ENCODE data around the gene TAF1B.

The TAF1B gene

DNA sequence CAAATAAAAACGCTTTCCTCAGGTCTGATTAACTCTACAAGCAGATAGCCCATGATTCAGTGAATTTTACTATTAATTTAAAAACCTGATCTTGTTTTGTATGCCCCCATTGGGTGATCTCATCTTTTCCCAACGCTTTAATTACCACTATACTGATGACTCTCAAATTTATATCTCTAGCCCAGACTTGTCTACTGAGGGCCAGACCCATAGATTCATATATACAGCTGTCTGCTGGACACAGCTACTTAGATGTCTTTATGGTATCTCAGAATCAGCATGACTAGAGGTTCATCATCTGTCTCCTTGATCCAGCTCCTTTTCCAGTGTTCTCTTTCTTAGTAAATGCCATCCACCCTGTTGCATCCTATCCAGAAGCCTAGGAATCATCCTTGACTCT is 33.8 kb downstream of the TAF1B start:
- TF ChIP-seq, protein P1, sequence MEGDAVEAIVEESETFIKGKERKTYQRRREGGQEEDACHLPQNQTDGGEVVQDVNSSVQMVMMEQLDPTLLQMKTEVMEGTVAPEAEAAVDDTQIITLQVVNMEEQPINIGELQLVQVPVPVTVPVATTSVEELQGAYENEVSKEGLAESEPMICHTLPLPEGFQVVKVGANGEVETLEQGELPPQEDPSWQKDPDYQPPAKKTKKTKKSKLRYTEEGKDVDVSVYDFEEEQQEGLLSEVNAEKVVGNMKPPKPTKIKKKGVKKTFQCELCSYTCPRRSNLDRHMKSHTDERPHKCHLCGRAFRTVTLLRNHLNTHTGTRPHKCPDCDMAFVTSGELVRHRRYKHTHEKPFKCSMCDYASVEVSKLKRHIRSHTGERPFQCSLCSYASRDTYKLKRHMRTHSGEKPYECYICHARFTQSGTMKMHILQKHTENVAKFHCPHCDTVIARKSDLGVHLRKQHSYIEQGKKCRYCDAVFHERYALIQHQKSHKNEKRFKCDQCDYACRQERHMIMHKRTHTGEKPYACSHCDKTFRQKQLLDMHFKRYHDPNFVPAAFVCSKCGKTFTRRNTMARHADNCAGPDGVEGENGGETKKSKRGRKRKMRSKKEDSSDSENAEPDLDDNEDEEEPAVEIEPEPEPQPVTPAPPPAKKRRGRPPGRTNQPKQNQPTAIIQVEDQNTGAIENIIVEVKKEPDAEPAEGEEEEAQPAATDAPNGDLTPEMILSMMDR (IDR thresholded peaks at IDR 0.05; ENCODE audit: low read depth, low read length), result no peak
- no peak overlapping the region for H3K4me3 ChIP-seq (ENCODE audit: low read depth, low read length)

DNA sequence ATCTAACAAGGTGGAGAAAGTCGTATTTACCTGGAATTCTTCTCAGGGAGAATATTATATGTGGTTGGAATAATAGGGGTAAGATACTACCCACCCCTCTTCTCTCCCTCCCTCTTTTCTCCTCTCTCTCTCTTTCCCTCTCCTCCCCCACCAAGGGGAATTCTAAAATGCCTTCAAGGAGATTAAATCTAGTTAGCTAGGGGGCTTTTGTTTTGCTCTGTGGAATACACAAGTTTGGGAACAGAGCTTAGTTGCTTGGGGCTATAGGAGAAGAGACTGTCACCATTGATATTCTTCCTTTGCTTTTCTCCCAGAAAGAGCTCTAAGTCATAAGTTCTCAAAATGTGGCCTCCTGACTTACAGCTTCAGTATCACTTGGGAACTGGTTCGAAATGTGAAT is 34.5 kb downstream of the TAF1B start:
- TF ChIP-seq, protein P1 (IDR thresholded peaks at IDR 0.05; ENCODE audit: low read depth, low read length), result no peak
- no peak overlapping the region for H3K4me3 ChIP-seq (ENCODE audit: low read depth, low read length)

DNA sequence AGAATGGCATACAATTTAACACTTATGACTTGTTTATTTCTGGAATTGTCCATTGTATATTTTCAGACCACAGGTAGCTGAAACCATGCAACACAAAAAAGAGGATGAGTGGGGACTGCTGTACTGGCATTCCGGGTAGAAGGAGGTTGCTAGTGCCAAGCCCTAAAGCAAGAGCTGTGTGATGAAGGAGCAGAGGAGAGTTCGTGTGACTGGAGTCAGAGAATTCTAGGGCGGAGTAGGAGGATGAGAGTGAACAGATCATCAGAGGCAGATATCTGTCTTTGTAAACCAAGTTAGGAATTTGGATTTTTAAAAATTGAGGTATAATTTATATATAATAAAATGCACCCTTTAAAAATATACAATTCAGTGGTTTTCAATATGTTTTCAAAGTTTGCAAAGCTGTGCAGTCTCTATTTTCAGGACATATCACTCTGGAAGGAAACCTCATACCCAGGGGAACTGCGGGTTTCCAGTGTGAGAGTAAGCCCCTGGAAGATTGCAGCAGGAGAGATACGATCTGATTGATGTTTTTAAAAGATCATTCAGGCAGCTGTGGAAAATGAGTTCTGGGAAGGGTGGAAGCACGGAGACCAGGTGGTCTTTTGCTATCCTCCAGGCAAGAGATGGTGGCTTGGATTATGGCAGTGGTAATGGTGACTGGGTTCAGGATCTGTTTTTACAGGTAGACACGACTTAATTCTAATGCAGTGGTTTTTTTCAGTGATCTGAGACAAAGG is 36.4 kb downstream of the TAF1B start:
- no peak overlapping the region for H3K4me3 ChIP-seq (ENCODE audit: low read depth, low read length)
- TF ChIP-seq, protein P1 (IDR thresholded peaks at IDR 0.05; ENCODE audit: low read depth, low read length), result no peak

DNA sequence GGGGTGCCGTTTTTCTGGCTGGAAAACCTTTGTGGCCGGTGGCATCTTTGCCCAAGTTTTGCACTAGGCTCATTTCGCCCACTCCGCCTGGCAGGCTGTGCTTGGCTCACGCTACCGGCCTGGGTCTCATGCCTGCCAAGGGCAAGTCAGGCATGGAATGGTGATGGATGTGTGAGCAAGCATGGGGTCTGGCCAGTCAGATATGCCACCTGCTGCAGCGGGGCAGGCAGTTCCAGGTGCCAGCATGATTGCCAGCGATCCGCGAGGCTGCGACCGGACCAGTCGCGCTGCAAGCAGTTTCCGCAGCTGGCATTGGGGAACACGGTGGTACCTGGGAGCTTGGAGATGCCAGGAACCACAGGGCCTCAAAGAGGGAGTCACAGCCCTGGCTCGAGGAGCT is 40.6 kb downstream of the TAF1B start:
- no peak overlapping the region for H3K4me3 ChIP-seq (ENCODE audit: low read depth, low read length)
- TF ChIP-seq, protein P1 (IDR thresholded peaks at IDR 0.05; ENCODE audit: low read depth, low read length), result no peak

DNA sequence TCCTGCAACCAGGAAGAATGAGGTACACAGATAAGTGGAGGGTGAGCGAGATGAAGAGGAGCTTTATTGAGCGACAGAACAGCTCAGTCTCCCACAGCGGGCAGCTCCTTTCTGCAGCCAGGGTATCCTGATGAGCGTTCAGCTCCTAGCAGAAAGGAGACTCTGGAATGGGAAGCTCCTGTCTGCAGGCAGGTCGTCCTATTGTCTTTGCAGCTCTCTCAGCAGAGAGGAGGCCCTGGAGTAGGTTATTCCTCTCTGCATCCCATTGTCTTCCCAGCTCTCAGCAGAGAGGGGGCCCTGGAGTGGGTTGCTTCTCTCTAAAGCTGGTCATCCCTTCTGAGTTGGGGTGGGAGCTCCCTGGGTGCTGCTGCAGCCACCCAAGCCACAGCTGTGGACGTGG is 41.2 kb downstream of the TAF1B start:
- no peak overlapping the region for H3K4me3 ChIP-seq (ENCODE audit: low read depth, low read length)
- TF ChIP-seq, protein P1 (IDR thresholded peaks at IDR 0.05; ENCODE audit: low read depth, low read length), result no peak

DNA sequence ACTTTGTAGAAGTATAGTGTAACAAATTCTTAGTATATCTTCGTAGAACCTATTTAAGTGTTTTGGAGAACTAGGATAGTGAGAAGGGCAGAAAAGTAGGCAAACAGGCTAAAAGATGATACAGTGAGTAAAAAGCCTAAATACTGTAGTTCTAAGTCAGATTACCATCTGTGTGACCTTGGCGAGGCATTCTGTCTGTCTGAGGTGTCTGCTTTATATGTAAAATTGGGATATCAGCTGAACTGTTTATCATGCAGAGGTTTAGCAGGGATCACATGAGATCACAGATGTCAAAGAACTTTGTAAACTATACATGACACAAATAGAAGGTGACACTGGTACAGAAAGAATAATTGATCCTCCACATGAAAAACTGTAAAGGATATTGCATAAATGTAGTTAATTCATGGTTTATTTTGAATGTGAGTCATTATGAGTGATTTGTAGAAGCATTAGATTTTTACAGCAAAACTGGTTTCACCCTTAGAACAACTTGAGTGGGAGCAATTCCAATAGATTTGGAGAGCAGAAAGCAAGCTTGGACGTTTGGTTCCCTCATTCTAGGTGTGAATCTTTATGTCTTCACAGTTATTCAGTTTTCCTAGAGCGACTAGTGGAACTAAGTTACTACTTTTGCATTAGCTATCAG is 41.9 kb downstream of the TAF1B start:
- TF ChIP-seq, protein P1 (IDR thresholded peaks at IDR 0.05; ENCODE audit: low read depth, low read length), result no peak
- H3K4me3 ChIP-seq (ENCODE audit: low read depth, low read length), result no peak overlapping the region

DNA sequence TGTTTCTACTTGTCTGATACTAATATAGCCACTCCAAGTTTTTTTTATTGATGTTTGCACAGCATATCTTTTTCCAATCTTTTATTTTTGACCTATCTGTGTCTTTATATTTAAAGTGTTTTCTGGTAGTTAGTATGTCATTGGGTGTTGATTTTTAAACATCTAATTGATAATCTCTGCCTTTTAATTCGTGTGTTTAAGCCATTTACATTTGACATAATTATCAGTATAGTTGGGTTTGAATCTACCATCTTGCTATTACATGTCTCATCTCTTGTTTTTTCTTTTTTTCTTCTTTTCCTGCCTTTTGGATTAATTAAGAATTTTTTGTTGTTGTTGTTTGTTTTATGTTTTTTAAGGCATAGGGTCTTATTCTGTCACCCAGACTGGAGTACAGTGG is 44.2 kb downstream of the TAF1B start:
- TF ChIP-seq, protein P1 (IDR thresholded peaks at IDR 0.05; ENCODE audit: low read depth, low read length), result no peak
- H3K4me3 ChIP-seq (ENCODE audit: low read depth, low read length), result no peak overlapping the region
